Spinal cord (tissue), 10 donors: ENCODE measurements around the gene ENDOV. TPM values are rescaled to one million over a fixed set of nuclear protein-coding genes. Genes with fewer than 3 reads are reported as not detected.

Source experiments
- DNase-seq, 6 donors: peaks; one replicate each; pipeline versions ENCODE4 v3.0.0 to v3.0.0-alpha.2; 2013 to 2015; ENCODE audit warnings: low spot score in 6 of 6, low read depth in 4 of 6
- H3K27ac ChIP-seq: one replicate; pipeline ENCODE4 v1.5.1; 2013; ENCODE audit warnings: low read depth, low read length, control low read depth
- H3K27me3 ChIP-seq: one replicate; pipeline ENCODE4 v1.6.1; 2013; ENCODE audit warnings: low read length; ENCODE audit not compliant: control insufficient read depth, insufficient read depth
- H3K36me3 ChIP-seq: one replicate; pipeline ENCODE4 v1.6.1; 2013; ENCODE audit warnings: low read length; ENCODE audit not compliant: control insufficient read depth, insufficient read depth
- H3K4me1 ChIP-seq: one replicate; pipeline ENCODE4 v1.6.1; 2013; ENCODE audit warnings: low read length; ENCODE audit not compliant: control insufficient read depth, insufficient read depth
- H3K4me3 ChIP-seq: one replicate; pipeline ENCODE4 v1.5.1; 2013; ENCODE audit warnings: low read depth, low read length, control low read depth
- H3K9me3 ChIP-seq: one replicate; pipeline ENCODE4 v1.6.1; 2013; ENCODE audit warnings: low read length; ENCODE audit not compliant: control insufficient read depth, insufficient read depth
- WGBS: methylation state at CpG from one replicate; pipeline ENCODE4 v1.1.5; 2013; ENCODE audit warnings: missing lambda C conversion rate; ENCODE audit not compliant: insufficient coverage; 5-methylcytosine and 5-hydroxymethylcytosine counted together
- polyA plus RNA-seq, 2 donors: library from polyadenylated mRNA; unstranded; fragments of 120-200 nt; gene quantifications; one replicate each; pipeline ENCODE4 v1.2.1, GENCODE V29; 2013; ENCODE audit not compliant: insufficient read length in 2 of 2
- total RNA-seq, 2 donors: library from RNA; depleted of rRNA in 1 of 2; stranded (reverse); fragments of 120-200 nt in 1 of 2; fragments of >200 nt in 1 of 2; gene quantifications; one replicate each; pipeline versions ENCODE4 v1.2.3 to v1.2.4, GENCODE V29; 2013 to 2014
- donor health status: healthy.

ENDOV gene
- total and polyA plus RNA-seq, 4 donors = 14.3 to 51.6 (median 29.4) TPM

DNA sequence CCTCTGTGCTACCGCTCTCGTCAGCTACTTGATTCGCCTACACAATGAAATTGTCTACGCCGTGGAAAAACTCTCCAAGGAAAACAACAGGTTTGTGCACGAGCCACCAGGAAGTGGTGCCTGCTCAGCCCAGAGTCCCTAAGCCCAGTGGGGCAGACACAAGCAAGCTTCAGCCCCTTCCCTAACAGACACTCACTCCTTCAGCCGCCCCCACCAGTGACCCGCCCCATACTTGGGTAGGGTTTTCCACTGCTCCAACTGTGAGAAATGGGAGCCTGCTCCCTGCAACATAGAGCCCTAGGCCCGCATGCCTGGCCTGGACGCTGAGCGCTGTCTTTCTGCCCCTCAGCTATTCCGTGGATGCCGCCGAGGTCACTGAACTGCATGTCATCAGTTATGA is 28.6 kb upstream of the ENDOV start:
- 93% methylated on average over 14 of the region's 14 CpGs for WGBS
- peaks cover 65% of the 10 kb centered on the region for H3K36me3 ChIP-seq

DNA sequence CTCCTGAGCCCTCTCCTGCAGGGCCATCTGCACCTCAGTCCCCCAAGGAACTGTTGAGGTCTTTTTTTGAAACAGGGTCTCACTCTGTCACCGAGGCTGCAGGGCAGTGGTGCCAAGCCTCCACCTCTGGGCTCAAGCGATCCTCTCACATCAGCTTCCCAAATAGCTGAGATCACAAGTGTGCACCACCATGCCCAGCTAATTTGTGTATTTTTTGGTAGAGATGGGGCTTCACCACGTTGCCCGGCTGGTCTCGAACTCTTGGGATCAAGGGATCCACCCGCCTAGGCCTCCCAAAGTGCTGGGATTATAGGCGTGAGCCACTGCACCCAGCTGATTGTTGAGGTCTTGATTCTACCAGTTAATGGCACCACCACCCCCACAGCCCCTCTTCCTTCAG is 27.9 kb upstream of the ENDOV start:
- no peak overlapping the region for H3K27ac ChIP-seq
- H3K36me3 ChIP-seq = peaks cover 64% of the 10 kb centered on the region
- no peaks in the 10 kb centered on the region for H3K27me3 ChIP-seq
- no peaks in the 10 kb centered on the region for H3K9me3 ChIP-seq
- peaks cover 8% of the 10 kb centered on the region for H3K4me1 ChIP-seq
- no peak for DNase-seq
- WGBS = 97% methylated on average over 5 of the region's 7 CpGs
- no peak overlapping the region for H3K4me3 ChIP-seq

More for the DNA sequence above, 28.6 kb upstream of the ENDOV start:
- Histone ChIP-seq H3K4me3 (no peak overlapping the region), H3K27ac (no peak overlapping the region), H3K9me3 (no peaks in the 10 kb centered on the region), H3K27me3 (no peaks in the 10 kb centered on the region), H3K4me1 (peaks cover 8% of the 10 kb centered on the region)
- DNase-seq = no peak

DNA sequence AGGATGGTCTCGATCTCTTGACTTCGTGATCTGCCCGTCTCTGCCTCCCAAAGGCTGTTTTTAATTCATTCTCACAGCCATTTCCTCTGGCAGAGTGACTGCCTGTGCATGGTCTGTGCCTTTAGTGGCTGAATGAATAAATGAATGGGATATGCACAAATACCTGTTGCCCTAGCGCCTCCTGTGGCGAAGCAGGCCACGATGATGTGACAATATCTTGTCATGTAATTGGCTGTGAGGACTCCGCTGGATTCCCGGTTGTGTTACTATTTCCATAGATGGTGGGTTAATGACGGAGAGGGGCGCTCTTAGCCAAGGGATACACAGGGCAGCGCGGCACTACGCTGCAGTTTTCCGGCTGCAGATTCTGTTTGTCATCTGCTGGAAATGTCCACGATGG is 26.8 kb upstream of the ENDOV start:
- DNase-seq = no peak
- H3K27ac ChIP-seq = no peak overlapping the region
- no peak overlapping the region for H3K4me3 ChIP-seq
- 93% methylated on average over 9 of the region's 15 CpGs for WGBS
- H3K36me3 ChIP-seq = peaks cover 61% of the 10 kb centered on the region
- no peaks in the 10 kb centered on the region for H3K9me3 ChIP-seq
- no peaks in the 10 kb centered on the region for H3K27me3 ChIP-seq
- H3K4me1 ChIP-seq = peaks cover 8% of the 10 kb centered on the region

- no peak overlapping the region for H3K4me3 ChIP-seq
- H3K27me3 ChIP-seq = no peaks in the 10 kb centered on the region
- no peak overlapping the region for H3K27ac ChIP-seq
- H3K36me3 ChIP-seq = peaks cover 61% of the 10 kb centered on the region
- 96% methylated on average over 10 of the region's 10 CpGs for WGBS
- H3K4me1 ChIP-seq = peaks cover 8% of the 10 kb centered on the region
- no peaks in the 10 kb centered on the region for H3K9me3 ChIP-seq
- no peak for DNase-seq
These were observed 26.4 kb upstream of the ENDOV start for GRCh38 chr17:80388601-80389000.

- WGBS = 85% methylated on average over 20 of the region's 22 CpGs
- H3K36me3 ChIP-seq = peaks cover 61% of the 10 kb centered on the region
- DNase-seq = peak in 1 of 6 donors; percentile 48
- H3K27ac ChIP-seq = no peak overlapping the region
- no peak overlapping the region for H3K4me3 ChIP-seq
- peaks cover 10% of the 10 kb centered on the region for H3K4me1 ChIP-seq
- H3K27me3 ChIP-seq = no peaks in the 10 kb centered on the region
- no peaks in the 10 kb centered on the region for H3K9me3 ChIP-seq
These were observed 25.7 kb upstream of the ENDOV start for GRCh38 chr17:80389011-80389995.

- H3K9me3 ChIP-seq = no peaks in the 10 kb centered on the region
- no peaks in the 10 kb centered on the region for H3K27me3 ChIP-seq
- H3K36me3 ChIP-seq = peaks cover 36% of the 10 kb centered on the region
- H3K4me3 ChIP-seq = no peak overlapping the region
- peak in 1 of 6 donors; percentile 51 for DNase-seq
- no peak overlapping the region for H3K27ac ChIP-seq
- WGBS = 82% methylated on average over 11 of the region's 15 CpGs
- peaks cover 23% of the 10 kb centered on the region for H3K4me1 ChIP-seq
These were observed 21.6 kb upstream of the ENDOV start for GRCh38 chr17:80393241-80393890.

GRCh38 chr17:80393961-80394360 is 21.0 kb upstream of the ENDOV start:
- H3K36me3 ChIP-seq = peaks cover 31% of the 10 kb centered on the region
- no peaks in the 10 kb centered on the region for H3K9me3 ChIP-seq
- H3K4me1 ChIP-seq = peaks cover 23% of the 10 kb centered on the region
- no peak overlapping the region for H3K4me3 ChIP-seq
- DNase-seq = no peak
- H3K27ac ChIP-seq = no peak overlapping the region
- H3K27me3 ChIP-seq = no peaks in the 10 kb centered on the region
- WGBS = 67% methylated on average over 1 of the region's 4 CpGs

- WGBS = 64% methylated on average over 9 of the region's 11 CpGs
- no peak overlapping the region for H3K27ac ChIP-seq
- no peaks in the 10 kb centered on the region for H3K27me3 ChIP-seq
- no peak overlapping the region for H3K4me3 ChIP-seq
- DNase-seq = no peak
- H3K4me1 ChIP-seq = peaks cover 17% of the 10 kb centered on the region
- peaks cover 23% of the 10 kb centered on the region for H3K36me3 ChIP-seq
- no peaks in the 10 kb centered on the region for H3K9me3 ChIP-seq
These were observed 20.2 kb upstream of the ENDOV start for GRCh38 chr17:80394629-80395216.

DNA sequence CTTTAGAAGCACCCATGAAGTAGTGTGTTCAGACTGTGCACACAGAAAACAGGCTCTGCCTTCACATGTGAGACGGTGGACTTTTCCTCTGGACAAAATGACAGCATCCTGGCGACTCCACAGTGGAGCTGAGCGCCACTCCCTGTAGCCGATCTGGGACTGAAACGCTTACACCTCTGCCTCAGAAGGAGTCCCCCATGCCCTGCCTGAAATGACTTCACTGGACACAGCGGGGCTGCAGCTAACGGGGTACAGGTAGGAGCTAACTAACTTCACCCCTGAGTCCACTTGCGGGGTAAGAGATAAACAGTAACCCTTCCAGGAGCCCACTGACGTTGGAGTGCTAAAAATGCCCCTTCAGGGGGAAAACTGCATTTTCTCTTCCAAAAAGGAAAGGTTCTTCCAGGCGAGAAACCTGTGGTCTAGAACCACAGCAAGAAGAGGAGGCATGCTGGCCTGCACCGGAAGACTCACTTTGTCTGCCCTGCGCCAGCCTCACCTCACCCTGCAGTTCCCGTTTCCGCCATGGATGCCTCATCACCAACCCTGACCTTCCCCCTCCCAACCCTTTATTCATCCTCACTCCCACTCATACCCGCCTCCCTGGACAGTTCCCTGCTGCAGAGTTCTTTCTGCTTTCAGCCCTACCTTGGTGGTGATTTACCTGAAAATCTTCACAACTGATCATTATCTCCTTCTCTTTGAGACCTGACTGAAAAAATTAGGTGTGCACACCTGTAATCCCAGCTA is 19.4 kb upstream of the ENDOV start:
- no peaks in the 10 kb centered on the region for H3K9me3 ChIP-seq
- H3K27me3 ChIP-seq = no peaks in the 10 kb centered on the region
- no peak overlapping the region for H3K4me3 ChIP-seq
- 76% methylated on average over 13 of the region's 15 CpGs for WGBS
- H3K4me1 ChIP-seq = peaks cover 16% of the 10 kb centered on the region
- no peak overlapping the region for H3K27ac ChIP-seq
- DNase-seq = no peak
- H3K36me3 ChIP-seq = peaks cover 16% of the 10 kb centered on the region
